Measurements from ENCODE around the gene ZBTB7C. TPM values are rescaled to one million over a fixed set of nuclear protein-coding genes. Genes with fewer than 3 reads are reported as not detected.

The ZBTB7C gene
- total RNA-seq, 1 donor from 2014 or later: 0.67 TPM

GRCh38 chr18:48113691-48114090, 295.5 kb downstream of the ZBTB7C start:
- Mint-ChIP-seq H3K9me3 (ENCODE audit: unreplicated experiment) (no peaks in the 10 kb centered on the region), H3K4me1 (ENCODE audit: unreplicated experiment) (no peaks in the 10 kb centered on the region), H3K36me3 (ENCODE audit: low read depth, unreplicated experiment) (no peaks in the 10 kb centered on the region), H3K27me3 (ENCODE audit: unreplicated experiment) (peaks cover 4% of the 10 kb centered on the region), H3K4me3 (ENCODE audit: unreplicated experiment) (no peak overlapping the region), H3K27ac (ENCODE audit: unreplicated experiment) (no peak overlapping the region)
- TF ChIP-seq, protein P1, sequence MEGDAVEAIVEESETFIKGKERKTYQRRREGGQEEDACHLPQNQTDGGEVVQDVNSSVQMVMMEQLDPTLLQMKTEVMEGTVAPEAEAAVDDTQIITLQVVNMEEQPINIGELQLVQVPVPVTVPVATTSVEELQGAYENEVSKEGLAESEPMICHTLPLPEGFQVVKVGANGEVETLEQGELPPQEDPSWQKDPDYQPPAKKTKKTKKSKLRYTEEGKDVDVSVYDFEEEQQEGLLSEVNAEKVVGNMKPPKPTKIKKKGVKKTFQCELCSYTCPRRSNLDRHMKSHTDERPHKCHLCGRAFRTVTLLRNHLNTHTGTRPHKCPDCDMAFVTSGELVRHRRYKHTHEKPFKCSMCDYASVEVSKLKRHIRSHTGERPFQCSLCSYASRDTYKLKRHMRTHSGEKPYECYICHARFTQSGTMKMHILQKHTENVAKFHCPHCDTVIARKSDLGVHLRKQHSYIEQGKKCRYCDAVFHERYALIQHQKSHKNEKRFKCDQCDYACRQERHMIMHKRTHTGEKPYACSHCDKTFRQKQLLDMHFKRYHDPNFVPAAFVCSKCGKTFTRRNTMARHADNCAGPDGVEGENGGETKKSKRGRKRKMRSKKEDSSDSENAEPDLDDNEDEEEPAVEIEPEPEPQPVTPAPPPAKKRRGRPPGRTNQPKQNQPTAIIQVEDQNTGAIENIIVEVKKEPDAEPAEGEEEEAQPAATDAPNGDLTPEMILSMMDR (IDR thresholded peaks at IDR 0.05; ENCODE audit: unreplicated experiment): no peak
- DNase-seq (ENCODE audit: low spot score): no peak

GRCh38 chr18:48111587-48111986, 297.6 kb downstream of the ZBTB7C start:
- Mint-ChIP-seq H3K36me3 (ENCODE audit: low read depth, unreplicated experiment) (no peaks in the 10 kb centered on the region), H3K4me3 (ENCODE audit: unreplicated experiment) (no peak overlapping the region), H3K27me3 (ENCODE audit: unreplicated experiment) (peaks cover 4% of the 10 kb centered on the region), H3K4me1 (ENCODE audit: unreplicated experiment) (peaks cover under 1% of the 10 kb centered on the region), H3K9me3 (ENCODE audit: unreplicated experiment) (no peaks in the 10 kb centered on the region), H3K27ac (ENCODE audit: unreplicated experiment) (no peak overlapping the region)
- TF ChIP-seq, protein P1 (IDR thresholded peaks at IDR 0.05; ENCODE audit: unreplicated experiment): no peak
- no peak for DNase-seq (ENCODE audit: low spot score)

DNA sequence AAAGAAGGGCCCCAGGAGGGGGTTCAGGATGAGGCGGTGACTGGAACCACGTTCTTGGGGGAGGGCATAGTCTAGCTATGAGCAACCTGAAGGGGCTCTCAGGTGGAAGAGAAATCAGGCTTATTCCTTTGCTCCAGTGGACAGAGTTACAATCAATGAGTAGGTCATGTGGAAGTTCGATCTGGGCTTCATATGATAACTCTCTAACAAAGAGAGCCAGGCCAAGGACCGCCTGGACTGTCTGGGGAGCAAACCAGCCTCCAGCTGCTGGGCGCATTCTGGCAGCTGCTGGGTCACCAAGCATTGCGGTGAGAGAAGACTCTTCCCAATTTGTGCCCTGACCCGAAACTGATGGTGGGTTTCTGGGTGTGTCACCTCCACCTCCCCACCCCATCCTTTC, 298.4 kb downstream of the ZBTB7C start:
- Mint-ChIP-seq H3K27ac (ENCODE audit: unreplicated experiment) (no peak overlapping the region), H3K4me1 (ENCODE audit: unreplicated experiment) (peaks cover 6% of the 10 kb centered on the region), H3K36me3 (ENCODE audit: low read depth, unreplicated experiment) (no peaks in the 10 kb centered on the region), H3K9me3 (ENCODE audit: unreplicated experiment) (no peaks in the 10 kb centered on the region), H3K27me3 (ENCODE audit: unreplicated experiment) (peaks cover 4% of the 10 kb centered on the region), H3K4me3 (ENCODE audit: unreplicated experiment) (no peak overlapping the region)
- TF ChIP-seq, protein P1 (IDR thresholded peaks at IDR 0.05; ENCODE audit: unreplicated experiment): no peak
- DNase-seq (ENCODE audit: low spot score): no peak

GRCh38 chr18:48109961-48110493, 299.2 kb downstream of the ZBTB7C start:
- Mint-ChIP-seq H3K9me3 (ENCODE audit: unreplicated experiment) (no peaks in the 10 kb centered on the region), H3K36me3 (ENCODE audit: low read depth, unreplicated experiment) (no peaks in the 10 kb centered on the region), H3K27ac (ENCODE audit: unreplicated experiment) (no peak overlapping the region), H3K27me3 (ENCODE audit: unreplicated experiment) (peaks cover 4% of the 10 kb centered on the region), H3K4me1 (ENCODE audit: unreplicated experiment) (peaks cover 6% of the 10 kb centered on the region), H3K4me3 (ENCODE audit: unreplicated experiment) (no peak overlapping the region)
- no peak for DNase-seq (ENCODE audit: low spot score)
- TF ChIP-seq, protein P1 (IDR thresholded peaks at IDR 0.05; ENCODE audit: unreplicated experiment): no peak

DNA sequence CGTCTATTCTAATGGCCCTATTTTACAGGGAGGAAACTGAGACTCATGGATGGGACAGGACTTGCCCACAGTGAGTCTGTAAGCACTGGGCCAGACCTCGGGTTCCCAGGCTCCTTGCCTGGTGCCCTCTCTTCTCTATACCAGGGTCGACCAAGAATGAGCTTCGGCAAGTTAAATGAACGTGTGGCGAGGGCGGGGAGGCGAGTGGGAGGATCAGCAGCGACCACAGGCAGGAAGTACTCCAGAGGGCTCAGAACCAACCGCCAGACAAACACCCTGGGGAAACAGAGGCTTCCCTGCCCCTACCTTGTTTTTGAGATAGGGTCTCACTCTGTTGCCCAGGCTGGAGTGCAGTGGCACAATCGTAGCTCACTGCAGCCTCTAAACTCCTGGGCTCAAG, 301.0 kb downstream of the ZBTB7C start:
- peaks cover 6% of the 10 kb centered on the region for H3K4me1 Mint-ChIP-seq (ENCODE audit: unreplicated experiment)
- peaks cover 6% of the 10 kb centered on the region for H3K27me3 Mint-ChIP-seq (ENCODE audit: unreplicated experiment)
- TF ChIP-seq, protein P1 (IDR thresholded peaks at IDR 0.05; ENCODE audit: unreplicated experiment): no peak
- DNase-seq (ENCODE audit: low spot score): no peak
- H3K9me3 Mint-ChIP-seq (ENCODE audit: unreplicated experiment): no peaks in the 10 kb centered on the region
- H3K36me3 Mint-ChIP-seq (ENCODE audit: low read depth, unreplicated experiment): no peaks in the 10 kb centered on the region
- no peak overlapping the region for H3K4me3 Mint-ChIP-seq (ENCODE audit: unreplicated experiment)
- H3K27ac Mint-ChIP-seq (ENCODE audit: unreplicated experiment): no peak overlapping the region

Measured in endothelial cell (in vitro differentiated cells).